Mammary epithelial cell (primary cell): ENCODE data around the gene LATS2.

ENCODE experiments used
- EZH2 ChIP-seq: IDR thresholded peaks from 2 replicates; pipeline ENCODE4 v1.6.1; 2012; ENCODE audit warnings: low read length, inconsistent platforms, borderline replicate concordance
- TF ChIP-seq, protein P1 (sequence below), 2 donors: IDR thresholded peaks in 1 of 2; conservative IDR thresholded peaks in 1 of 2; 2 replicates each; pipeline ENCODE4 v1.5.1; 2011 to 2012; ENCODE audit warnings: inconsistent platforms in 2 of 2, low read length in 2 of 2, mild to moderate bottlenecking in 2 of 2, control low read depth in 1 of 2, low read depth in 1 of 2; ENCODE audit not compliant: insufficient read depth in 1 of 2; ENCODE audit errors: extremely low read depth in 1 of 2

GRCh38 chr13:21014502-21015170 is 46.8 kb downstream of the LATS2 start:
- TF ChIP-seq, protein P1, sequence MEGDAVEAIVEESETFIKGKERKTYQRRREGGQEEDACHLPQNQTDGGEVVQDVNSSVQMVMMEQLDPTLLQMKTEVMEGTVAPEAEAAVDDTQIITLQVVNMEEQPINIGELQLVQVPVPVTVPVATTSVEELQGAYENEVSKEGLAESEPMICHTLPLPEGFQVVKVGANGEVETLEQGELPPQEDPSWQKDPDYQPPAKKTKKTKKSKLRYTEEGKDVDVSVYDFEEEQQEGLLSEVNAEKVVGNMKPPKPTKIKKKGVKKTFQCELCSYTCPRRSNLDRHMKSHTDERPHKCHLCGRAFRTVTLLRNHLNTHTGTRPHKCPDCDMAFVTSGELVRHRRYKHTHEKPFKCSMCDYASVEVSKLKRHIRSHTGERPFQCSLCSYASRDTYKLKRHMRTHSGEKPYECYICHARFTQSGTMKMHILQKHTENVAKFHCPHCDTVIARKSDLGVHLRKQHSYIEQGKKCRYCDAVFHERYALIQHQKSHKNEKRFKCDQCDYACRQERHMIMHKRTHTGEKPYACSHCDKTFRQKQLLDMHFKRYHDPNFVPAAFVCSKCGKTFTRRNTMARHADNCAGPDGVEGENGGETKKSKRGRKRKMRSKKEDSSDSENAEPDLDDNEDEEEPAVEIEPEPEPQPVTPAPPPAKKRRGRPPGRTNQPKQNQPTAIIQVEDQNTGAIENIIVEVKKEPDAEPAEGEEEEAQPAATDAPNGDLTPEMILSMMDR (conservative IDR thresholded peaks at IDR 0.05 in 1 of 2, IDR thresholded peaks at IDR 0.05 in 1 of 2; ENCODE audit: extremely low read depth in 1 of 2, insufficient read depth in 1 of 2, low read depth in 1 of 2, low read length in 2 of 2) = no peak
- TF ChIP-seq EZH2 = no peak
